ENCODE results near the gene RGS7.

- TF ChIP-seq CTCF (conservative IDR thresholded peaks at IDR 0.05; ENCODE audit: low read length), result no peak
- no peak for TF ChIP-seq EZH2phosphoT487 (IDR thresholded peaks at IDR 0.05; ENCODE audit: borderline replicate concordance)
Observed at GRCh38 chr1:240747907-240748306, 609.1 kb downstream of the RGS7 start.
